OCI-LY3 (cell line): Measurements from ENCODE around the gene ZFAND3.

Source experiments
- CTCF ChIP-seq: fragments of 200-600, 300-600 bp; sonication (generic); IDR thresholded peaks from 2 replicates; pipeline ENCODE4 v1.5.1; 2014; ENCODE audit warnings: antibody characterized with exemption, low read length, low read depth
- EZH2phosphoT487 ChIP-seq: fragments of 200-600 bp; shearing (Covaris generic); IDR thresholded peaks from 2 replicates; pipeline ENCODE4 v1.6.1; 2018; ENCODE audit warnings: antibody characterized with exemption, mixed run types, low read depth

GRCh38 chr6:38194589-38194988 is 375.1 kb downstream of the ZFAND3 start:
- TF ChIP-seq CTCF (no peak), EZH2phosphoT487 (no peak)
